HG02642 (cell line): Measurements from ENCODE around the gene MSX1.

Source experiments
- ATAC-seq: cut with Tn5 transposase; IDR thresholded peaks from one replicate; pipeline ENCODE4 v1.9.1; 2021; ENCODE audit warnings: mild to moderate bottlenecking; ENCODE audit not compliant: unreplicated experiment, poor library complexity

The MSX1 gene

GRCh38 chr4:4856071-4857000 is 3.1 kb upstream of the MSX1 start:
- ATAC-seq = no peak

GRCh38 chr4:4857001-4857808 is 2.3 kb upstream of the MSX1 start:
- no peak for ATAC-seq

GRCh38 chr4:4857809-4858508 is 1.5 kb upstream of the MSX1 start:
- ATAC-seq = no peak

- no peak for ATAC-seq
Measured at GRCh38 chr4:4858527-4859324, 739 bp upstream of the MSX1 start.

GRCh38 chr4:4859799-4860599 is 534 bp downstream of the MSX1 start:
- peak; percentile 35 for ATAC-seq

- ATAC-seq = no peak
Measured at GRCh38 chr4:4860600-4861389, 1.3 kb downstream of the MSX1 start.

- ATAC-seq = no peak
Measured at GRCh38 chr4:4861390-4862018, 2.0 kb downstream of the MSX1 start.

- no peak for ATAC-seq
Measured at GRCh38 chr4:4862071-4862551, 2.6 kb downstream of the MSX1 start.

- ATAC-seq = no peak
Measured at GRCh38 chr4:4862665-4863482, 3.4 kb downstream of the MSX1 start.

GRCh38 chr4:4864443-4864939 is 5.0 kb downstream of the MSX1 start:
- no peak for ATAC-seq

- no peak for ATAC-seq
Measured at GRCh38 chr4:4864940-4865704, 5.7 kb downstream of the MSX1 start.

- ATAC-seq = no peak
Measured at GRCh38 chr4:4865705-4866123, 6.2 kb downstream of the MSX1 start.

- no peak for ATAC-seq
Measured at GRCh38 chr4:4866124-4866865, 6.8 kb downstream of the MSX1 start.

- no peak for ATAC-seq
Measured at GRCh38 chr4:4866866-4867374, 7.5 kb downstream of the MSX1 start.

GRCh38 chr4:4867375-4868039 is 8.0 kb downstream of the MSX1 start:
- no peak for ATAC-seq
